ENCODE data around the gene DCXR. TPM values are rescaled to one million over a fixed set of nuclear protein-coding genes. Genes with fewer than 3 reads are reported as not detected.

The DCXR gene
- total RNA-seq, 1 donor from 2014 or later = 106 TPM

DNA sequence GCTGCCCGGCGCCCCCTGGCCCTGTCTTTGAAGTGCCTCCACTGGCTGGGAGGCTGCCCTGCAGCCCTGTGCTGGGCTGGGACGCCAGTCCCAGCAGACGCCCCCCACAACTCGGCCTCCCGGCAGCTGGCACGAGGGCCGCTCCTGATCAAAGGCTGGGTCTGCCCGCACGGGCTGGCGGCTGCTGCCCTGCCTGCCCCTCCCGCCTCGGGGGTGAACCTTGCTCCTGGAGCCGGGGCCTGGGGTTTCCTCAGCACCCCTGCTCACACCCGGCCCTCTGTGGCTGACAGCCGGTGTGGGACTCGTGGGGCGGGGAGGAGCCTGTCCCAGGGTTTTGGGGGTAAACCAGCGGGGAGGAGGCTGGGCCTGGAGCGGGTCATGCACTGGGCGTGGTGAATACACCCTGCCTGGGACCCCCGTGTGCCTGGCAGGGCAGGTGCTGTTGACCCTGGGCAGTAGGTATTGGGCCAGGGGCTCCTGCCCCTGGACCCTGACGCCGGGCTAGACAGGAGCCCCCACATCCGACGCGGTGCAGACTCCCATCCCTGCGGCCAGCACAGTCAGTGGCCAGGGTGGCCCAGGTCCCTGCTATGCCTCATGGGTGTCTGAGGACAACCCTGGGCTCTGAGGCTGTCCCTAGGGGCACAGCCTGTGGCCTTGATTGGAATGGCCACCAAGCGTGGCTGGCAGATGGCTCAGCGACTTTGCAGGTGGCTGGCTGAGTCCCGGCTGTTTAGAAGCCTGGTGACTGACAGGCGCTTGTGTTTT, 36.5 kb downstream of the DCXR start:
- no peak for TF ChIP-seq POLR2AphosphoS5 (IDR thresholded peaks at IDR 0.05; ENCODE audit: insufficient read depth in 1 of 2, low read depth in 1 of 2)
- H3K27ac ChIP-seq = no peak overlapping the region
- intact Hi-C loops (cut with DNase I) = no loop called here

DNA sequence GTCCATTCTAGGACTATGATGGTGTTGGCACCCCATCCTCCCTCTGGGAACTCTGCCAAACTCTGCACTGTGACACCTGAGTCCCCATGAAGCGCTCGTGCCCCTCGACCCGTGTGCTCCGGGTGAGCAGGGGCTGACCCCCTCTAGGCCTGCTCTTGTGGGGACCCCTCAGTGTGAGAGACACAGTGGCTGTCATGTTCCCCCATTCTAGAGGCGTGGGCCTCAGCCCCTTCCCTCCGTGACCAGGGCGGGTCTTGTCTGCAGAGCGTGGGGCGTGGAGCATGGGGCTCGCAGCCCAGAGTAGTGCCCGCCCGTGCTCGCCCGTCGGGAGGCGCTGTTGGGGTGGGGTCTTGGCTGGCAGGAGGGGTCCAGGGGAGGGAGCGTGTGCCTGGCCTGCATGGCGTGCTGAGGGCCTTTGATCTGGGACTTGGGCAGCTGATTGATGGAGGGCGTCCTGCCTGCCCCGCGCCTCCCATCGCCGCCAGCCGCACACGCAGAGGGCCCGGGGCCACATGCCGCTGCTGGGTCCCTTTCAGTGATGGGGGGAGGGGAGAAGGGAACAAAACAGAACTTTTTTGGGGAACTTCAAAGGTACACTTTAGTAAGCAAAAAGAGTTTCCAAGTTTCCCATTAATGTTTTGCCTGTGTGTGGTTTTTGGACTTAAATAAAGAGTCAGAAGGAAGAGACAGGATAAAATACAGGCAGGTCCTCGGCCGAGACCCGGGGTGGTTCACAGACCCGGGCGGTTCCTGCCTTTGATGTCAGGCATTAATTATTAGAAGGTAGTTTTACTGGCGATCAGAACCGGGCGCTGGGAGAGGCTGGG, 37.3 kb downstream of the DCXR start:
- intact Hi-C loops (cut with DNase I) = no loop called here
- no peaks in the 10 kb centered on the region for H3K27me3 ChIP-seq
- TF ChIP-seq, protein P1, sequence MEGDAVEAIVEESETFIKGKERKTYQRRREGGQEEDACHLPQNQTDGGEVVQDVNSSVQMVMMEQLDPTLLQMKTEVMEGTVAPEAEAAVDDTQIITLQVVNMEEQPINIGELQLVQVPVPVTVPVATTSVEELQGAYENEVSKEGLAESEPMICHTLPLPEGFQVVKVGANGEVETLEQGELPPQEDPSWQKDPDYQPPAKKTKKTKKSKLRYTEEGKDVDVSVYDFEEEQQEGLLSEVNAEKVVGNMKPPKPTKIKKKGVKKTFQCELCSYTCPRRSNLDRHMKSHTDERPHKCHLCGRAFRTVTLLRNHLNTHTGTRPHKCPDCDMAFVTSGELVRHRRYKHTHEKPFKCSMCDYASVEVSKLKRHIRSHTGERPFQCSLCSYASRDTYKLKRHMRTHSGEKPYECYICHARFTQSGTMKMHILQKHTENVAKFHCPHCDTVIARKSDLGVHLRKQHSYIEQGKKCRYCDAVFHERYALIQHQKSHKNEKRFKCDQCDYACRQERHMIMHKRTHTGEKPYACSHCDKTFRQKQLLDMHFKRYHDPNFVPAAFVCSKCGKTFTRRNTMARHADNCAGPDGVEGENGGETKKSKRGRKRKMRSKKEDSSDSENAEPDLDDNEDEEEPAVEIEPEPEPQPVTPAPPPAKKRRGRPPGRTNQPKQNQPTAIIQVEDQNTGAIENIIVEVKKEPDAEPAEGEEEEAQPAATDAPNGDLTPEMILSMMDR (IDR thresholded peaks at IDR 0.05) = no peak
- no peak for TF ChIP-seq POLR2A (IDR thresholded peaks at IDR 0.05)
- TF ChIP-seq POLR2AphosphoS5 (IDR thresholded peaks at IDR 0.05; ENCODE audit: insufficient read depth in 1 of 2, low read depth in 1 of 2) = no peak

More for the DNA sequence above, 36.5 kb downstream of the DCXR start:
- H3K27me3 ChIP-seq = no peaks in the 10 kb centered on the region
- H3K9me3 ChIP-seq = no peaks in the 10 kb centered on the region
- no peak overlapping the region for H3K4me3 ChIP-seq
- DNase-seq (ENCODE audit: extremely low spot score in 2 of 2) = no peak
- no peaks in the 10 kb centered on the region for H3K36me3 ChIP-seq
- H3K4me1 ChIP-seq = peaks cover 36% of the 10 kb centered on the region

DNA sequence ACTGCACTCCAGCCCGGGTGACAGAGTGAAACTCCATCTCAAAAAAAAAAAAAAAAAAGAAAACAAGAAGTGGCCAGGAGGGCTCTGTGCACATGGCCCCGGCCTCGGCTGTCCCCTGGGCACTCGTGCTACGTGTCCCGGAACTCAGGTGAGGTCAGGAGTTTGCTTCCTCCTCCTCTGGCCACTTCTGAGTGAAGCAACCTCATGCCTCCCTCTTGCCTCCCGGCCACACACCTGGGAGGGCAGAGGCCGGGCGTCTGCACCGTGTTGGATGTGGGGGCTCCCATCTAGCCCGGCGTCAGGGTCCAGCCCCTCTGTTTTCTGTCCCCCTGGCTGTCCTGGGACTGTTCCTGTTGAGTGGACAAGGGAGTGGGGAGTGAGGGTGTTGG, 37.9 kb downstream of the DCXR start:
- Histone ChIP-seq H3K27me3 (no peaks in the 10 kb centered on the region), H3K4me3 (no peak overlapping the region), H3K4me1 (peaks cover 22% of the 10 kb centered on the region), H3K27ac (no peak overlapping the region), H3K36me3 (no peaks in the 10 kb centered on the region), H3K9me3 (no peaks in the 10 kb centered on the region)
- intact Hi-C loops (cut with DNase I) = no loop called here
- TF ChIP-seq POLR2A (IDR thresholded peaks at IDR 0.05) (no peak), POLR2AphosphoS5 (IDR thresholded peaks at IDR 0.05; ENCODE audit: insufficient read depth in 1 of 2, low read depth in 1 of 2) (no peak)
- TF ChIP-seq, protein P1 (IDR thresholded peaks at IDR 0.05) = no peak
- DNase-seq (ENCODE audit: extremely low spot score in 2 of 2) = no peak

More for the DNA sequence above, 37.3 kb downstream of the DCXR start:
- Histone ChIP-seq H3K27ac (no peak overlapping the region), H3K4me1 (peaks cover 28% of the 10 kb centered on the region), H3K9me3 (no peaks in the 10 kb centered on the region), H3K4me3 (no peak overlapping the region), H3K36me3 (no peaks in the 10 kb centered on the region)
- no peak for DNase-seq (ENCODE audit: extremely low spot score in 2 of 2)

DNA sequence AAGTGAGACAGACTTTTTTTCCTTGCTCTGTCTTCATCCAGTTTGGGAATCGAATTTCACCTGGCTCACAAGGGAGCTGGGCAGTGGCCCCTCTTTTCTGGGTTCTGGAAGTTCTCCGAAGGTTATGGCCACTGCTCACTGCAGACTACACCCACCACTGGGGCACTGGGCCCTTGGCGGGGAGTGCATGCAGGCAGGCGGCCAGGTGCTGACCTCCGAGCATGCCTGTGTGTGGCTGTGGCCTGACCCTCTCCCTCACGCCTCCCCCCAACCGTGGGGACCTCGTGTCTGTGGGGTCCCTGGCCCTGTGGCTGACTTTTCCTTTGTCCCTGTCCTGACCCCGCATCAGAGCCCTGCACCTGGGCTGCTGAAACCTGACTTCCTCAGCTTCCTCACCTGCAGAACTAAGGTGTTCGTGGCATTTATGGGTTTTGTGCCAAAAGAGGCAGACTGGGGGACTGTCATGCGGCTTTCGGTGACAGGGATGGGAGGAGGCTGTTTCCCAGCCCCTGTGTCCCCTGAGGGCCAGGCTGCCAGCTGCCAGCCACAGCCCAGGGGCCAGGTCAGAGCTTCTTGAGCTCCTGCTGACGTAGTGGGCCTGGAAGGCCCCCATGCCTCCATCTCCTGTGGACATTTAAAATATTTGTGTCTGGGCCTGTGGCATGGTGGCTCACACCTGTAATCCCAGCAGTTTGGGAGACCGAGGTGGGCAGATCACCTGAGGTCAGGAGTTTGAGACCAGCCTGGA, 38.6 kb downstream of the DCXR start:
- Histone ChIP-seq H3K36me3 (no peaks in the 10 kb centered on the region), H3K27me3 (no peaks in the 10 kb centered on the region), H3K4me1 (peaks cover 17% of the 10 kb centered on the region), H3K27ac (no peak overlapping the region), H3K4me3 (no peak overlapping the region), H3K9me3 (no peaks in the 10 kb centered on the region)
- DNase-seq (ENCODE audit: extremely low spot score in 2 of 2) = no peak
- no peak for TF ChIP-seq POLR2A (IDR thresholded peaks at IDR 0.05)
- TF ChIP-seq, protein P1 (IDR thresholded peaks at IDR 0.05) = no peak
- TF ChIP-seq POLR2AphosphoS5 (IDR thresholded peaks at IDR 0.05; ENCODE audit: insufficient read depth in 1 of 2, low read depth in 1 of 2) = no peak
- intact Hi-C loops (cut with DNase I) = no loop called here

DNA sequence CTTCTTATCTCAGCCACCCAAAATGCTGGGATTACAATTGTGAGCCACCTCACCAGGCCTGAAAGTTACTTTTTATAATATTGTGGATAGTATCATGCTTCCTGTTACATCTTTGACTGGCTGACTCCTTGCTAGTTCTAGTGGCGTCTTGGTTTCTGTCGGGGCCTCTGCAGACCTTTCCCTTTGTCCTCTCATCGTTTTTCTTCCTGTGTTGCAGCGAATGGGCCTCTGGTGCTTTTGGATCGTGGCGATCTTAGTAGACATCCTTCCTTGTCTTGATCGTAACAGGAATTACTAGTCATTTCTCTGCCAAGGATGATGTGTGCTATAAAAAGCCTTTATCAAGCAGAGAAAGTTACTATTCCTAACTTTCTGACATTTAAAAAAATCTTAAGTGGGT, 39.3 kb downstream of the DCXR start:
- H3K4me3 ChIP-seq = no peak overlapping the region
- H3K9me3 ChIP-seq = no peaks in the 10 kb centered on the region
- intact Hi-C loops (cut with DNase I) = no loop called here
- H3K27ac ChIP-seq = no peak overlapping the region
- TF ChIP-seq POLR2AphosphoS5 (IDR thresholded peaks at IDR 0.05; ENCODE audit: insufficient read depth in 1 of 2, low read depth in 1 of 2) (no peak), POLR2A (IDR thresholded peaks at IDR 0.05) (no peak)
- TF ChIP-seq, protein P1 (IDR thresholded peaks at IDR 0.05) = no peak
- H3K27me3 ChIP-seq = no peaks in the 10 kb centered on the region
- DNase-seq (ENCODE audit: extremely low spot score in 2 of 2) = no peak
- peaks cover 13% of the 10 kb centered on the region for H3K4me1 ChIP-seq
- no peaks in the 10 kb centered on the region for H3K36me3 ChIP-seq
